Measurements from ENCODE around the gene TFDP1. TPM values are rescaled to one million over a fixed set of nuclear protein-coding genes. Genes with fewer than 3 reads are reported as not detected.

The TFDP1 gene
- polyA plus RNA-seq, 3 donors from 2014 or later, result 25.2 to 39.3 (median 33.7) TPM

DNA sequence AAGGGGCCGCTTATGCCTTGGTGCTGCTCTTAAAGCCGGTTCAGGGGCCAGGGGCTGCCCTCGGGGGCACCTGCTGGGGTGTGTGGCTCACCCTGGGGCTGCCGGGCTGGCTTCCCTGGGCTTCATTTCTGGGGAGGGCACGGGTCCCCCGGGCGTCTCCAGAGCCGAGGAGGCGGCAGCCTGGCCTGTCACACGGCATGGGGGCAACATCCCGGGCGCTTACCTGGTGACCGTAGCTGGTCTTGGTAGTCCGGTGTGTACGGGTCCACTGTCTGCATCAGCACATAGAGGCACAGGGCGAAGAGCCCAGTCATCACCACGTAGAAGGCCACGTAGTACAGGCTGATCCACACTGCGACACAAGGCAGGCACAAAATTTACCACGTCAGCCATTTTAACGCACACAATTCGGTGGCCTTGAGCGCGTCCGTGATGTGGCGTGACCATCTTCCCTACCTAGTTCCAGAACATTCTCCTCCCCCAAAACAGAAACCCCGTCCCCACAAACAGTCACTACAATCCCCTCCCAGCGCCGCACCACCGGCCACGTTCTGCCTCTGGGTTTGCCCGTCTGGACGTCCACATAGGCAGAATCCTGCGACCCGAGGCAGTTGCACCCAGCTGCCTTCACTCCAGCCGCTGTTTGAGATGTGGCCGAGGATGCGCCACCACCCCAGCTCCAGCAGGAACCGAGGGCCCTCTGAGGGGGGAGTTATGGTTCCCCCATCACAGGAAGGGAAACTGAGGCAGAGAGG, 70.2 kb downstream of the TFDP1 start:
- no peak for DNase-seq
- no peaks in the 10 kb centered on the region for H3K9me3 Mint-ChIP-seq
- H3K4me1 Mint-ChIP-seq, result peaks cover 19 to 20% of the 10 kb centered on the region in 2 donors
- H3K36me3 Mint-ChIP-seq, result no peaks in the 10 kb centered on the region
- H3K4me3 Mint-ChIP-seq, result no peak overlapping the region
- no peak overlapping the region for H3K27ac Mint-ChIP-seq
- peaks cover 0 to 1% (median 0%) of the 10 kb centered on the region in 3 donors for H3K27me3 Mint-ChIP-seq (ENCODE audit: low read depth in 3 of 3)

DNA sequence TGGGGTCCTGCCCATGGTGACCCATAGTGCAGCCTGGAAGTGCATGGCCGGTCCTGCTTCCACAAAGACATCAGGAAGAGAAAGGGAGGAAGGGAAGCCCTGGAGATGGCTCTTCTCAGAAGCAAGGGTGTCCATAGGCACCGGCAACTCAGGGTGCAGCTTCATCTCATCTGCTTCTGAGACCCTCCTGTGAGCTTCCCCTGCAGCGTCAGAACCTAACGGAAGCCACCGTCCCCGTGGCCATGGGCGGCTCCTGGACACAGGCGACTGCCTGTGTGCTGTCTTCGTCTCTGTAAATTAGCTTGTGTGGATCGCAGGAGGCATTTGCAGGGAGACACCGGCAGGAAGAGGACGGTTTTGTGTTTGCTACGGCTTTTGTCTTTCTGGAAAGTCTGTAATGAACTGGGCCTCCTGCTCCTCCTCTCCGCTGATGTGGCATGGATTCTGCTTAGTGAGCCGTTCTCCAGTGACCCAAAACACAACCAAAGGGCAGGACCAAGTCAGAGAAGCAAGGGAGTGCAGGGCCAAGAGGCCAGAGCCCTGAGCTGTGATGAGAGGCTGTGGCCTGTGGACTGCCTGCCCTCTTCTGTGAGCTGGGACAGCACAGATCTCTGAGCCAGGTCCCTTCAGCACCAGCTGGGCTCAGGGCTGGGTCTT, 70.9 kb downstream of the TFDP1 start:
- Mint-ChIP-seq H3K4me3 (no peak overlapping the region), H3K27me3 (ENCODE audit: low read depth in 3 of 3) (peaks cover 0 to 1% (median 0%) of the 10 kb centered on the region in 3 donors), H3K36me3 (no peaks in the 10 kb centered on the region), H3K27ac (no peak overlapping the region), H3K4me1 (peaks cover 18 to 20% of the 10 kb centered on the region in 2 donors), H3K9me3 (peaks cover 0 to 3% (median under 1%) of the 10 kb centered on the region in 6 donors)
- no peak for DNase-seq

- H3K4me3 Mint-ChIP-seq, result no peak overlapping the region
- H3K27me3 Mint-ChIP-seq (ENCODE audit: low read depth in 3 of 3), result peaks cover 0 to 1% (median 0%) of the 10 kb centered on the region in 3 donors
- peaks cover 0 to under 1% (median 0%) of the 10 kb centered on the region in 3 donors for H3K36me3 Mint-ChIP-seq
- H3K9me3 Mint-ChIP-seq, result peaks cover 0 to 7% (median 5%) of the 10 kb centered on the region in 6 donors
- H3K27ac Mint-ChIP-seq, result no peak overlapping the region
- peaks cover 18 to 20% of the 10 kb centered on the region in 2 donors for H3K4me1 Mint-ChIP-seq
- DNase-seq, result no peak
Observed at GRCh38 chr13:113656003-113656588, 71.5 kb downstream of the TFDP1 start.

- peaks cover 0 to 12% (median 8%) of the 10 kb centered on the region in 6 donors for H3K9me3 Mint-ChIP-seq
- DNase-seq, result no peak
- H3K36me3 Mint-ChIP-seq, result peaks cover 0 to 4% (median 0%) of the 10 kb centered on the region in 3 donors
- H3K27me3 Mint-ChIP-seq (ENCODE audit: low read depth in 3 of 3), result peaks cover 0 to 1% (median 0%) of the 10 kb centered on the region in 3 donors
- peaks cover 16 to 20% of the 10 kb centered on the region in 2 donors for H3K4me1 Mint-ChIP-seq
- no peak overlapping the region for H3K27ac Mint-ChIP-seq
- H3K4me3 Mint-ChIP-seq, result no peak overlapping the region
Observed at GRCh38 chr13:113656831-113657671, 72.5 kb downstream of the TFDP1 start.

- peaks cover 0 to 4% (median 0%) of the 10 kb centered on the region in 3 donors for H3K36me3 Mint-ChIP-seq
- peaks cover 0 to 12% (median 8%) of the 10 kb centered on the region in 6 donors for H3K9me3 Mint-ChIP-seq
- H3K4me1 Mint-ChIP-seq, result peaks cover 8 to 12% of the 10 kb centered on the region in 2 donors
- H3K27me3 Mint-ChIP-seq (ENCODE audit: low read depth in 3 of 3), result peaks cover 0 to 1% (median 0%) of the 10 kb centered on the region in 3 donors
- no peak for DNase-seq
- no peak within 1 kb of the TSS for H3K27ac Mint-ChIP-seq
- H3K4me3 Mint-ChIP-seq, result no peak within 1 kb of the TSS
Observed at GRCh38 chr13:113657851-113658741, 73.5 kb downstream of the TFDP1 start, which contains the start of gene ATP4B. ATP4B (minus strand) TSS chr13:113658198; CDS start chr13:113658144, 54 bp downstream.

DNA sequence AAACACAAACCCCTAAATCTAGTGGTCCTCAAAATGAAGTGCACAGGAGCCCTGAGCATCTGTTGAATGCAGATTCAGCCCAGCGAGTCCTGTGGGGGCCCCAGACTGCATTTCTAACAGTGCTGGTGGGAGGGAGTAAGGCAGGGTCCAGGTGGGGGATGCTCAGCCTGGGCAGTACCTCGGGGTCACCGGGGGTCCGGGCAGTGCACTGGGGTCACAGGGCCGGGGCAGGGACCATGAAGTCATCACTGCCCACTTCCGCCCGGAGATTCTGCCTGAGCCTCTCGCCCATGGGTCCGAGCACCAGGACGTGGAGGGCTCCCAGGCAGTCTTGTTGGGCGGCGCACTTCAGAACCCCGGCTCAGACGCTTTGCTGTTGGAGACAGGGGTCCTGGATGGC, 74.3 kb downstream of the TFDP1 start:
- H3K36me3 Mint-ChIP-seq, result peaks cover 0 to 4% (median 0%) of the 10 kb centered on the region in 3 donors
- H3K4me1 Mint-ChIP-seq, result peaks cover 2 to 5% of the 10 kb centered on the region in 2 donors
- H3K27ac Mint-ChIP-seq, result no peak overlapping the region
- no peaks in the 10 kb centered on the region for H3K27me3 Mint-ChIP-seq (ENCODE audit: low read depth in 3 of 3)
- H3K4me3 Mint-ChIP-seq, result no peak overlapping the region
- no peak for DNase-seq
- H3K9me3 Mint-ChIP-seq, result peaks cover 0 to 12% (median 8%) of the 10 kb centered on the region in 6 donors

DNA sequence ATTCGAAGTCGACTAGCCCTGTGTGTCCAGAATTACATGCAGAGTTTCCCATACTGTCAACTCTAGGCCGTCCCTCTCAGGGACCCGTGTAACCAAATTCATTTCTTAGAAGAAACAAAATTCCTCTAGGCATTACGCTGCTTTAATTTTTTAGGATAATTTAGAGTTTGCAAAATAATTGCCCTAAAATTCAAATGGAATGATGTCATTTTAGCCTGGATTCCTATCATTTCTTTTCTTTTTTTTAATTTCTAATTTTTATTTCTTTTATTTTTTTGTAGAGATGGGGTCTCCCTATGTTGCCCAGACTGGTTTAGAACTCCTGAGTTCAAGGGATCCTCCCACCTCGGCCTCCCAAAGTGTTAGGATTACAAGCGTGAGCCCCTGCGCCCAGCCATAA, 74.8 kb downstream of the TFDP1 start:
- H3K4me3 Mint-ChIP-seq, result no peak overlapping the region
- DNase-seq, result no peak
- H3K9me3 Mint-ChIP-seq, result peaks cover 0 to 12% (median 8%) of the 10 kb centered on the region in 6 donors
- no peaks in the 10 kb centered on the region for H3K27me3 Mint-ChIP-seq (ENCODE audit: low read depth in 3 of 3)
- H3K27ac Mint-ChIP-seq, result no peak overlapping the region
- no peaks in the 10 kb centered on the region for H3K4me1 Mint-ChIP-seq
- H3K36me3 Mint-ChIP-seq, result peaks cover 0 to 4% (median 0%) of the 10 kb centered on the region in 3 donors

GRCh38 chr13:113660066-113660465, 75.5 kb downstream of the TFDP1 start:
- no peak overlapping the region for H3K4me3 Mint-ChIP-seq
- no peak for DNase-seq
- H3K27ac Mint-ChIP-seq, result no peak overlapping the region
- H3K27me3 Mint-ChIP-seq (ENCODE audit: low read depth in 3 of 3), result peaks cover 0 to 2% (median 0%) of the 10 kb centered on the region in 3 donors
- H3K36me3 Mint-ChIP-seq, result peaks cover 0 to 4% (median 0%) of the 10 kb centered on the region in 3 donors
- H3K9me3 Mint-ChIP-seq, result peaks cover 0 to 12% (median 8%) of the 10 kb centered on the region in 6 donors
- H3K4me1 Mint-ChIP-seq, result no peaks in the 10 kb centered on the region

DNA sequence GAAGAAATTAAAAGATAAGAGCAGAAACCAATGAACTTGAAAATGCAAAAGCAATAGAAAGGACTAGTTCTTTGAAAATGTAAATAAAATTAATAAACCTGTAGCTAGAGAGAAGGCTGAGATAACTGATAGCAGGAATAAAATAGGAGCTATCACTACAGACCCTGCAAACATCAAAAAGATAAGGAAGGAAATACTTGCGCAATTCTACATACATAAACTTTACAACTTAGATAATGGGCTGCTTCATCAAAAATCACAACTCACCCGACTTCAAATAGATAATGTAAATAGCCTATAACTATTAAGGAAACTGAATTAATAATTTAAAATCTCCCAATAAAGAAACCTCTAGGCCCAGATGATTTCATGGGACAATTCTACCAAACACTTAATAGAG, 77.0 kb downstream of the TFDP1 start:
- Mint-ChIP-seq H3K27me3 (ENCODE audit: low read depth in 3 of 3) (peaks cover 0 to 12% (median 5%) of the 10 kb centered on the region in 3 donors), H3K4me3 (no peak overlapping the region), H3K27ac (no peak overlapping the region), H3K9me3 (peaks cover 0 to 12% (median 8%) of the 10 kb centered on the region in 6 donors), H3K36me3 (peaks cover 0 to 4% (median 0%) of the 10 kb centered on the region in 3 donors), H3K4me1 (no peaks in the 10 kb centered on the region)
- DNase-seq, result no peak

GRCh38 chr13:113663934-113664333, 79.4 kb downstream of the TFDP1 start:
- peaks cover 0 to 12% (median 8%) of the 10 kb centered on the region in 6 donors for H3K9me3 Mint-ChIP-seq
- peaks cover 0 to 4% (median 0%) of the 10 kb centered on the region in 3 donors for H3K36me3 Mint-ChIP-seq
- H3K4me1 Mint-ChIP-seq, result no peaks in the 10 kb centered on the region
- no peak for DNase-seq
- no peak overlapping the region for H3K27ac Mint-ChIP-seq
- no peak overlapping the region for H3K4me3 Mint-ChIP-seq
- H3K27me3 Mint-ChIP-seq (ENCODE audit: low read depth in 3 of 3), result peaks cover 0 to 12% (median 5%) of the 10 kb centered on the region in 3 donors

DNA sequence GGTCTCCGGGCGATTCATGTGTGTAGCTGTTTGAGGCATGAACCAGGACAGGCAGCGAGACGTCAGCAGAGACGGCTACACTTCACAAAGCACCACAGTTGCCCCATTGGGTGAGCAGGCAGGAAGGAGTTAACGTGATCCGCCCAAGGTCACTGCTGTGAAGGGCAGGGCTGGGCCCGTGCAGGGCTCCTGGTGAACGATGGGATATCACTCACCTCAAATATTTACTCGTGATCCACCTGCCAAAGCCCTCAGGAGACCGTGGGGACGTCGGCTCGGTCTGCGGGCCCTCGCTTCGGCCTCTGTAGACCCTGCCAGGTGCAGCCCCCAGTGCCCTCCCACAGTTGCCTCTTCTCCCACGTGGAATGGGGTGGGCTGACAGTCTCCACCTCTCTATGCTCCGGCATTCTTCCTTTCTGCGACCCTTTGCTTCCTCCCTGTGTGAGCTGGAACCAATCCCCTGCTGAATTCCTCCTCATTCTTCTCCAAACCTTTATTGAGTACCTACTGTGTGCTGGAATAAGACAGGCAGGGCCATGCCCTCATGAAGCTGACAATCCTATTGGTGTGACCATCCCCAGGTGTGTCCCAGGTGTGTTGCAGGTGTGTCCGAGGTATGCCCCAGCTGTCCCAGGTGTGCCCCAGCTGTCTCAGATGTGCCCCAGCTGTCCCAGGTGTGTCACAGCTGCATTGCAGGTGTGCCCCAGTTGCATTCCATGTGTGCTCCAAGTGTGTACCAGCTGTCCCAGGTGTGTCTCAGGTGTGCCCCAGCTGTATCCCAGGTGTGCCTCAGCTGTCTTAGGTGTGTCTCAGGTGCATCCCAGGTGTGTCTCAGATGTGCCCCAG, 80.4 kb downstream of the TFDP1 start:
- no peak for DNase-seq
- Mint-ChIP-seq H3K27me3 (ENCODE audit: low read depth in 3 of 3) (peaks cover 0 to 12% (median 5%) of the 10 kb centered on the region in 3 donors), H3K4me1 (no peaks in the 10 kb centered on the region), H3K4me3 (no peak overlapping the region), H3K9me3 (peaks cover 0 to 12% (median 8%) of the 10 kb centered on the region in 6 donors), H3K36me3 (peaks cover 0 to 4% (median 0%) of the 10 kb centered on the region in 3 donors), H3K27ac (no peak overlapping the region)
